Measurements from ENCODE around the gene BGLAP. TPM values are rescaled to one million over a fixed set of nuclear protein-coding genes. Genes with fewer than 3 reads are reported as not detected.
"Not testable (repeated sequence)": the region's sequence is repeated elsewhere in the genome, so short reads cannot be mapped to it uniquely, and the experiment has no call there.

BGLAP gene
- total and polyA plus RNA-seq, 2 donors (not counting 3 experiments of a cell fraction or from before 2014, with no cell fraction given): 0.65 to 1.0 TPM

DNA sequence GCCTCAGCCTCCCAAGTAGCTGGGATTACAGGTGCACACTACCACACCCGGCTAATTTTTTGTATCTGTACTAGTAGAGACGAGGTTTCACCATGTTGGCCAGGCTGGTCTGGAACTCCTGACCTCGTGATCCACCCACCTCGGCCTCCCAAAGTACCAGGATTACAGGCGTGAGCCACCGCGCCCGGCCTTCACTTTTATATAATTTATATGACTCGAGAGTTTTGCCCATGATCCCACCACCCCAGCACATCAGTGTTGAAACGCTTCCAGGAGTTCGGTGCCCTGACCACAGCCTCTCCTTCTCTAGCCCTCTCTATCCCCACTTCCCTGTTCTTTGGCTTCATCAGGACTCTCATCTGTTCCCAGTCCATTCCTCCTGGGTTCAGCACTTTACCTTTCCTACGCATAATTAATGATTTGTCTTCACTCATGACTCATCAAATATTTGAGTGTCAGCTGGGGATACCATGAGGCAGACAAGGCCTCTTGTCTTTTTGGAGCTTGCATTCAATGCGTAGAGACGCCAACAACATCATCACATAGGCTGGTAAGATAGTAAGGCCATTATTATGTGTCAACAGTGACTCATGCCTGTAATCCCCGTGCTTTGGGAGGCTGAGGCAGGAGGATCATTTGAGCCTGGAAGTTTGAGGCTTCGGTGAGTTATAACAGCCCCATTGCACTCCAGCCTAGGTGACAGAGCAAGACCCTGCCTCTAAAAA is 27.8 kb upstream of the BGLAP start:
- no peak overlapping the region for H3K9ac ChIP-seq (replicated peaks; ENCODE audit: extremely low read depth, insufficient read depth, low read length)
- intact Hi-C loops (cut with micrococcal nuclease) (loop anchor here (5.0 kb wide), 1 partner anchor 112 kb away; no protein-coding TSS in a partner anchor), dilution Hi-C loops (cut with MboI; ENCODE audit: extremely low pct_ligation_motif_present, low sequenced_read_pairs) (no loop called here)
- H4K20me1 ChIP-seq (replicated peaks; ENCODE audit: control insufficient read depth, extremely low read depth, insufficient read depth, low read length): no peaks in the 10 kb centered on the region
- no peak for FAIRE-seq
- CTCF ChIA-PET: interaction anchor here (3.1 to 4.6 kb wide), 2 partner anchors 10 to 67 kb away, joined by 28 to 43 read pairs; no protein-coding TSS in a partner anchor
- H3K9me3 ChIP-seq (replicated peaks; ENCODE audit: control insufficient read depth, insufficient read depth, low read length): no peaks in the 10 kb centered on the region
- no peak for TF ChIP-seq FOS (IDR thresholded peaks at IDR 0.05; ENCODE audit: borderline replicate concordance, insufficient read depth, low read length)
- no peak for TF ChIP-seq JUN (IDR thresholded peaks at IDR 0.05; ENCODE audit: borderline replicate concordance, insufficient read depth, insufficient read length, low read depth)
- TF ChIP-seq EZH2 (IDR thresholded peaks at IDR 0.05; ENCODE audit: borderline replicate concordance, low read depth, low read length, severe bottlenecking): no peak
- no peak for TF ChIP-seq MAX (IDR thresholded peaks at IDR 0.05; ENCODE audit: insufficient read depth, insufficient read length)
- TF ChIP-seq MYC (IDR thresholded peaks at IDR 0.05; ENCODE audit: low read depth, low read length): no peak
- TF ChIP-seq, protein P1, sequence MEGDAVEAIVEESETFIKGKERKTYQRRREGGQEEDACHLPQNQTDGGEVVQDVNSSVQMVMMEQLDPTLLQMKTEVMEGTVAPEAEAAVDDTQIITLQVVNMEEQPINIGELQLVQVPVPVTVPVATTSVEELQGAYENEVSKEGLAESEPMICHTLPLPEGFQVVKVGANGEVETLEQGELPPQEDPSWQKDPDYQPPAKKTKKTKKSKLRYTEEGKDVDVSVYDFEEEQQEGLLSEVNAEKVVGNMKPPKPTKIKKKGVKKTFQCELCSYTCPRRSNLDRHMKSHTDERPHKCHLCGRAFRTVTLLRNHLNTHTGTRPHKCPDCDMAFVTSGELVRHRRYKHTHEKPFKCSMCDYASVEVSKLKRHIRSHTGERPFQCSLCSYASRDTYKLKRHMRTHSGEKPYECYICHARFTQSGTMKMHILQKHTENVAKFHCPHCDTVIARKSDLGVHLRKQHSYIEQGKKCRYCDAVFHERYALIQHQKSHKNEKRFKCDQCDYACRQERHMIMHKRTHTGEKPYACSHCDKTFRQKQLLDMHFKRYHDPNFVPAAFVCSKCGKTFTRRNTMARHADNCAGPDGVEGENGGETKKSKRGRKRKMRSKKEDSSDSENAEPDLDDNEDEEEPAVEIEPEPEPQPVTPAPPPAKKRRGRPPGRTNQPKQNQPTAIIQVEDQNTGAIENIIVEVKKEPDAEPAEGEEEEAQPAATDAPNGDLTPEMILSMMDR (IDR thresholded peaks at IDR 0.05; ENCODE audit: extremely low read depth in 1 of 2, insufficient read depth in 1 of 2, low read depth in 1 of 2, low read length in 2 of 2): no peak
- TF ChIP-seq GATA2 (IDR thresholded peaks at IDR 0.05; ENCODE audit: insufficient read depth, insufficient read length, low read depth, low read length): no peak
- TF ChIP-seq POLR2A (IDR thresholded peaks at IDR 0.05; ENCODE audit: low read depth, low read length): no peak
- no peak for TF ChIP-seq POLR2AphosphoS5 (IDR thresholded peaks at IDR 0.05; ENCODE audit: insufficient read depth, low read depth, low read length)
- H3K36me3 ChIP-seq (ENCODE audit: control insufficient read depth in 2 of 2, extremely low read depth in 1 of 2, insufficient read depth in 2 of 2, low read length in 2 of 2): peaks cover 0 to 9% of the 10 kb centered on the region in 2 experiments
- H3K4me1 ChIP-seq (ENCODE audit: control insufficient read depth, extremely low read depth, insufficient read depth, low read length): peaks cover 21% of the 10 kb centered on the region
- no peak overlapping the region for H3K4me3 ChIP-seq (replicated peaks in 1 of 3; ENCODE audit: insufficient read depth in 1 of 3, low read depth in 1 of 3, low read length in 3 of 3)
- POLR2A ChIA-PET: interaction anchor here (1.6 kb wide), 1 partner anchor 67 kb away, joined by 3 read pairs; no protein-coding TSS in a partner anchor
- DNase-seq (ENCODE audit: low read depth, low spot score): no peak
- H3K79me2 ChIP-seq (ENCODE audit: control insufficient read depth, insufficient read depth, low read length): peaks cover 8% of the 10 kb centered on the region
- no peak overlapping the region for H2AFZ ChIP-seq (ENCODE audit: low read depth, low read length)
- no peaks in the 10 kb centered on the region for H3K9me1 ChIP-seq (replicated peaks; ENCODE audit: control insufficient read depth, extremely low read depth, insufficient read depth, low read length)
- no peak overlapping the region for H3K27ac ChIP-seq (ENCODE audit: insufficient read depth, low read depth, low read length)
- peak overlapping the region; percentile 89 for H3K4me2 ChIP-seq (ENCODE audit: insufficient read depth, low read length)
- no peaks in the 10 kb centered on the region for H3K27me3 ChIP-seq (ENCODE audit: control insufficient read depth in 2 of 2, insufficient read depth in 2 of 2, low read length in 2 of 2)
- no TSS peak for BruUV-seq (replicated peaks)

DNA sequence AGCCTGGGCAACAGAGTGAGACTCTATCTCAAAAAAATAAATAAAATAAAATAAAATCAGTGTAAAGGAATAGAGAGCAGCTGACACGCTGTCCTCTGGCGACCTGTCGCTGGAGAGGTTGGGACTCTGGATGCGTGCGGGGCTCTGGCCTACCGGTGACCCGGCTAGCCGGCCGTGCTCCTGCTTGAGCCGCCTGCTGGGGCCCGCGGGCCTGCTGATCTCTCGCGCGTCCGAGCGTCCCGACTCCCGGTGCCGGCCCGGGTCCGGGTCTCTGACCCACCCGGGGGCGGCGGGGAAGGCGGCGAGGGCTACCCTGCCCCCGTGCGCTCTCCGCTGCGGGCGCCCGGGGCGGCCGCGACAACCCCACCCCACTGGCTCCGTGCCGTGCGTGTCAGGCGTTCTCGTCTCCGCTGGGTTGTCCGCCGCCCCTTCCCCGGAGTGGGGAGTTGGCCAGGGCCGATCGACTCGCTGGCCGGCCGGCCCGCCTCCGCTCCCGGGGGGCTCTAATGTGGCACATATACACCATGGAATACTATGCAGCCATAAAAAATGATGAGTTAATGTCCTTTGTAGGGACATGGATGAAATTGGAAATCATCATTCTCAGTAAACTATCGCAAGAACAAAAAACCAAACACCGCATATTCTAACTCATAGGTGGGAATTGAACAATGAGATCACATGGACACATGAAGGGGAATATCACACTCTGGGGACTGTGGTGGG is 25.5 kb upstream of the BGLAP start:
- H3K27me3 ChIP-seq (ENCODE audit: control insufficient read depth in 2 of 2, insufficient read depth in 2 of 2, low read length in 2 of 2); H2AFZ ChIP-seq (ENCODE audit: low read depth, low read length); H3K4me2 ChIP-seq (ENCODE audit: insufficient read depth, low read length); H4K20me1 ChIP-seq (replicated peaks; ENCODE audit: control insufficient read depth, extremely low read depth, insufficient read depth, low read length); H3K4me3 ChIP-seq (replicated peaks in 1 of 3; ENCODE audit: insufficient read depth in 1 of 3, low read depth in 1 of 3, low read length in 3 of 3); H3K36me3 ChIP-seq (ENCODE audit: control insufficient read depth in 2 of 2, extremely low read depth in 1 of 2, insufficient read depth in 2 of 2, low read length in 2 of 2); DNase-seq (ENCODE audit: low read depth, low spot score); H3K9ac ChIP-seq (replicated peaks; ENCODE audit: extremely low read depth, insufficient read depth, low read length); BruUV-seq (replicated peaks); intact Hi-C loops (cut with micrococcal nuclease); POLR2A ChIA-PET; dilution Hi-C loops (cut with MboI; ENCODE audit: extremely low pct_ligation_motif_present, low sequenced_read_pairs); H3K9me3 ChIP-seq (replicated peaks; ENCODE audit: control insufficient read depth, insufficient read depth, low read length); H3K27ac ChIP-seq (ENCODE audit: insufficient read depth, low read depth, low read length); H3K9me1 ChIP-seq (replicated peaks; ENCODE audit: control insufficient read depth, extremely low read depth, insufficient read depth, low read length): not testable (repeated sequence)
- peak; percentile 100 for FAIRE-seq
- Histone ChIP-seq H3K79me2 (ENCODE audit: control insufficient read depth, insufficient read depth, low read length) (peaks cover 19% of the 10 kb centered on the region), H3K4me1 (ENCODE audit: control insufficient read depth, extremely low read depth, insufficient read depth, low read length) (peaks cover 21% of the 10 kb centered on the region)
- CTCF ChIA-PET: interaction anchor here (4.6 kb wide), 1 partner anchor 8 kb away, joined by 43 read pairs; no protein-coding TSS in a partner anchor
